ENCODE results near the gene MYOD1.

The MYOD1 gene

DNA sequence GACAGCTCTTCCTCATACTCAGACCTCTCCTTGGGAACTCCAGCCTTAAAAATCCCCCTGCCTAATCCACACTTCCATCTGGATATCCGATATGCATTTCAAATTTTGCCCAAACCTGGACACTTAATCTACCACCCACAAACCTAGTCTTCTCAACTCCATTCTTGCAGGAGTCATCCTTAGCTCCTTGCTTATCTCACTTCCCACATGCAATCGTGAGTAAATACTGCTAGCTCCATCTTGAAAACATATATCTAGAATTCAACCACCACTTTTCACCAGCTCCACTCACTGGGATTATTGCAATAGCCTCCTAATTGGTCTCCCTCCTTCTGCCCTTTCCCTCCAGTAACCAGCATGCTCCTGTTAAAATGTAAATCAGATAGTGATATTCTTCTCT, 2.6 kb upstream of the MYOD1 start:
- H3K4me3 ChIP-seq (ENCODE audit: low read length) = no peak overlapping the region
- TF ChIP-seq, protein P1, sequence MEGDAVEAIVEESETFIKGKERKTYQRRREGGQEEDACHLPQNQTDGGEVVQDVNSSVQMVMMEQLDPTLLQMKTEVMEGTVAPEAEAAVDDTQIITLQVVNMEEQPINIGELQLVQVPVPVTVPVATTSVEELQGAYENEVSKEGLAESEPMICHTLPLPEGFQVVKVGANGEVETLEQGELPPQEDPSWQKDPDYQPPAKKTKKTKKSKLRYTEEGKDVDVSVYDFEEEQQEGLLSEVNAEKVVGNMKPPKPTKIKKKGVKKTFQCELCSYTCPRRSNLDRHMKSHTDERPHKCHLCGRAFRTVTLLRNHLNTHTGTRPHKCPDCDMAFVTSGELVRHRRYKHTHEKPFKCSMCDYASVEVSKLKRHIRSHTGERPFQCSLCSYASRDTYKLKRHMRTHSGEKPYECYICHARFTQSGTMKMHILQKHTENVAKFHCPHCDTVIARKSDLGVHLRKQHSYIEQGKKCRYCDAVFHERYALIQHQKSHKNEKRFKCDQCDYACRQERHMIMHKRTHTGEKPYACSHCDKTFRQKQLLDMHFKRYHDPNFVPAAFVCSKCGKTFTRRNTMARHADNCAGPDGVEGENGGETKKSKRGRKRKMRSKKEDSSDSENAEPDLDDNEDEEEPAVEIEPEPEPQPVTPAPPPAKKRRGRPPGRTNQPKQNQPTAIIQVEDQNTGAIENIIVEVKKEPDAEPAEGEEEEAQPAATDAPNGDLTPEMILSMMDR (conservative IDR thresholded peaks at IDR 0.05; ENCODE audit: low read depth, low read length) = no peak
- no peak for DNase-seq (ENCODE audit: low read depth)

DNA sequence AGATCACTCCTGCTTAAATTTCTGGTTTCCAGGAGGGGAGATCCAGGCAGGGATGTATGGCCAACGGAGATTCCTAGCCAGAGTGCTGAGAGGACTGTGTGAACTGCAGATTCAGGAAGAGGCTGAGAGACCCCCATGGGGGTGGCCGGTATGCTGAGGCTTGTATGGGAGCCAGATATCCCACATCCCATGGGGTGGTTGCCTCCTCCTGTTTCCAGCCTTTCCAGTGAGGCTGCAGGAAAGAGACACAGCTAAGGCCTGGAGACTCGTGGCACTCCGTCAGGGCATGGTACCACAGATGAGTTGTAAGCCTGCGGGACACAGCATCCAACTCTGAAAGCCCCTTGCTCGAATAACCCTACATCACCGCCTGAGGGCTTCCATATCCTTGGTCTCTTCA, 1.4 kb upstream of the MYOD1 start:
- DNase-seq (ENCODE audit: low read depth) = no peak
- TF ChIP-seq, protein P1 (conservative IDR thresholded peaks at IDR 0.05; ENCODE audit: low read depth, low read length) = no peak
- H3K4me3 ChIP-seq (ENCODE audit: low read length) = no peak overlapping the region

DNA sequence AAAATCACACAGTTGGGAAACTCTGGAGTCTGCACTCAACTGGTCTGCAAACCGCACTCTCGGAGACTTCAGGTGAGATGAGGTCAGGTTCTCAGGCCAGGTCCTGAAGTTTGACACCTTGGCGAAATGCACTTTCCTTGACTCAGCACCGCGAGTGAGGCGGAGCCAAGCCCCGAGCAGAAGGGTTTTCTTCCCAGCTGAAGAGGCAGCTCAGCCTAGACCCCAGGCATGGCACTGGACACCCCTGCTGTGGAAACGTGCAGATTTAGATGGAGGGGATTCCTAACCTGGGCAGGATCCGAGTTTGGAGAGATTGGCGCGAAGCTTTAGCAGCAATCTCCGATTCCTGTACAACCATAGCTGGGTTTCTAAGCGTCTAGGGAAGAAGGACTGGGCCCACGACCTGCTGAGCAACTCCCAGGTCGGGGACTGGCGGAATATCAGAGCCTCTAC, 835 bp upstream of the MYOD1 start:
- no peak for DNase-seq (ENCODE audit: low read depth)
- H3K4me3 ChIP-seq (ENCODE audit: low read length) = peak overlapping the region; percentile 33
- TF ChIP-seq, protein P1 (conservative IDR thresholded peaks at IDR 0.05; ENCODE audit: low read depth, low read length) = no peak

DNA sequence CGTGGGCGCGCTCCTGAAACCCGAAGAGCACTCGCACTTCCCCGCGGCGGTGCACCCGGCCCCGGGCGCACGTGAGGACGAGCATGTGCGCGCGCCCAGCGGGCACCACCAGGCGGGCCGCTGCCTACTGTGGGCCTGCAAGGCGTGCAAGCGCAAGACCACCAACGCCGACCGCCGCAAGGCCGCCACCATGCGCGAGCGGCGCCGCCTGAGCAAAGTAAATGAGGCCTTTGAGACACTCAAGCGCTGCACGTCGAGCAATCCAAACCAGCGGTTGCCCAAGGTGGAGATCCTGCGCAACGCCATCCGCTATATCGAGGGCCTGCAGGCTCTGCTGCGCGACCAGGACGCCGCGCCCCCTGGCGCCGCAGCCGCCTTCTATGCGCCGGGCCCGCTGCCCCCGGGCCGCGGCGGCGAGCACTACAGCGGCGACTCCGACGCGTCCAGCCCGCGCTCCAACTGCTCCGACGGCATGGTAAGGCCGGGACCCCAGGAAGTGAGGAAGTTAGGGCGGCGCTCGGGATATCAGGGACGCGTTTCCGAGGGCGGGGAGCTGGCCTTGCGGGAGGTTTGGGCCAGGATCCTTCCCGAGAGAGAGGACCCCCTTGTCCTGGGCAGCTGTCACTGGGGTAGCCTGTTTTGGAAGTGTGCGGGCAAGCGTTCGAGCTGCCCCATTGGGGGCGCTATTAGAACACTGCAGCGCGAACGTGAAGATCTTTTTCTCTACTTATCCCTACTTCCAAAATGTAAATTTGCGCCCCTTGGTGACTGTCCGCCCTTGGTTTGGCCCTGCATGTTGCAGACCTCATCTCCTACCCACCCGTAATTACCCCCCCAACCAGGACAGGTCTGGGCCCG, 796 bp downstream of the MYOD1 start:
- H3K4me3 ChIP-seq (ENCODE audit: low read length) = peak overlapping the region; percentile 50
- no peak for DNase-seq (ENCODE audit: low read depth)
- TF ChIP-seq, protein P1 (conservative IDR thresholded peaks at IDR 0.05; ENCODE audit: low read depth, low read length) = peak; percentile 37

DNA sequence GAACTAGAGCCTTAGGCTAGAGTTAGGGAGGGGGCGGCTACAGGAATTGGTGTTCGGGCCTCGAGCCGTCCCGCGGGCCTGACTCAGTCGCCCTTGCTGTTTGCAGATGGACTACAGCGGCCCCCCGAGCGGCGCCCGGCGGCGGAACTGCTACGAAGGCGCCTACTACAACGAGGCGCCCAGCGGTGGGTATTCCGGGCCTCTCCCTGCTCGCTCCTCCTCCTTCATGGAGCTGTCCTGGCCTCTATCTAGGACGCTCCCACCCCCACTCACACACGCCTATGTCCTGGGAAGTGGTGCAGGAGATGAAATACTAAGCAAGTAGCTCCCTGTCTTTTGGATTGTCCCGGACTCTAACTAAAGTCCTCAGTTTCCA, 1.4 kb downstream of the MYOD1 start:
- DNase-seq (ENCODE audit: low read depth) = no peak
- TF ChIP-seq, protein P1 (conservative IDR thresholded peaks at IDR 0.05; ENCODE audit: low read depth, low read length) = peak; percentile 18
- peak overlapping the region; percentile 50 for H3K4me3 ChIP-seq (ENCODE audit: low read length)

DNA sequence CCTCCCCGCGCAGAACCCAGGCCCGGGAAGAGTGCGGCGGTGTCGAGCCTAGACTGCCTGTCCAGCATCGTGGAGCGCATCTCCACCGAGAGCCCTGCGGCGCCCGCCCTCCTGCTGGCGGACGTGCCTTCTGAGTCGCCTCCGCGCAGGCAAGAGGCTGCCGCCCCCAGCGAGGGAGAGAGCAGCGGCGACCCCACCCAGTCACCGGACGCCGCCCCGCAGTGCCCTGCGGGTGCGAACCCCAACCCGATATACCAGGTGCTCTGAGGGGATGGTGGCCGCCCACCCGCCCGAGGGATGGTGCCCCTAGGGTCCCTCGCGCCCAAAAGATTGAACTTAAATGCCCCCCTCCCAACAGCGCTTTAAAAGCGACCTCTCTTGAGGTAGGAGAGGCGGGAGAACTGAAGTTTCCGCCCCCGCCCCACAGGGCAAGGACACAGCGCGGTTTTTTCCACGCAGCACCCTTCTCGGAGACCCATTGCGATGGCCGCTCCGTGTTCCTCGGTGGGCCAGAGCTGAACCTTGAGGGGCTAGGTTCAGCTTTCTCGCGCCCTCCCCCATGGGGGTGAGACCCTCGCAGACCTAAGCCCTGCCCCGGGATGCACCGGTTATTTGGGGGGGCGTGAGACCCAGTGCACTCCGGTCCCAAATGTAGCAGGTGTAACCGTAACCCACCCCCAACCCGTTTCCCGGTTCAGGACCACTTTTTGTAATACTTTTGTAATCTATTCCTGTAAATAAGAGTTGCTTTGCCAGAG, 2.0 kb downstream of the MYOD1 start:
- peak overlapping the region; percentile 50 for H3K4me3 ChIP-seq (ENCODE audit: low read length)
- DNase-seq (ENCODE audit: low read depth) = no peak
- TF ChIP-seq, protein P1 (conservative IDR thresholded peaks at IDR 0.05; ENCODE audit: low read depth, low read length) = no peak

Measured in retinal pigment epithelial cell (primary cell).